ENCODE results near the gene SNX32.

- no peak for TF ChIP-seq CTCF (IDR thresholded peaks at IDR 0.05; ENCODE audit: low read depth, low read length)
- no peak for TF ChIP-seq EZH2phosphoT487 (IDR thresholded peaks at IDR 0.05; ENCODE audit: low read depth)
Observed at GRCh38 chr11:65789230-65790103, 44.3 kb upstream of the SNX32 start.

Data from OCI-LY3 (cell line).